Ishikawa (cell line): Measurements from ENCODE around the gene ALG14.

Experiments
- CEBPB ChIP-seq: IDR thresholded peaks from 2 replicates; pipeline ENCODE4 v1.6.1; 2012
- CREB1 ChIP-seq: IDR thresholded peaks from 2 replicates; pipeline ENCODE4 v1.6.1; 2012; ENCODE audit warnings: low read depth
- EGR1 ChIP-seq: IDR thresholded peaks from 2 replicates; pipeline ENCODE4 v1.6.1; 2012
- EP300 ChIP-seq: IDR thresholded peaks from 2 replicates; pipeline ENCODE4 v1.6.1; 2012; ENCODE audit warnings: borderline replicate concordance
- FOXM1 ChIP-seq: IDR thresholded peaks from 2 replicates; pipeline ENCODE4 v1.6.1; 2012; ENCODE audit warnings: low read depth, borderline replicate concordance
- NFIC ChIP-seq: IDR thresholded peaks from 2 replicates; pipeline ENCODE4 v1.6.1; 2012
- RAD21 ChIP-seq: IDR thresholded peaks from 2 replicates; pipeline ENCODE4 v1.6.1; 2012; ENCODE audit warnings: low read depth
- TAF1 ChIP-seq: IDR thresholded peaks from 2 replicates; pipeline ENCODE4 v1.6.1; 2012; ENCODE audit warnings: low read depth, mild to moderate bottlenecking
- TCF12 ChIP-seq: IDR thresholded peaks from 2 replicates; pipeline ENCODE4 v1.6.1; 2012; ENCODE audit warnings: low read depth
- YY1 ChIP-seq: IDR thresholded peaks from 2 replicates; pipeline ENCODE4 v1.6.1; 2012; ENCODE audit warnings: low read depth
- ZBTB7A ChIP-seq: IDR thresholded peaks from 2 replicates; pipeline ENCODE4 v1.6.1; 2012; ENCODE audit warnings: low read depth
- TF ChIP-seq, protein P1 (sequence below): IDR thresholded peaks from 2 replicates; pipeline ENCODE4 v1.6.1; 2012; ENCODE audit warnings: low read depth, mild to moderate bottlenecking
- TF ChIP-seq, protein P2 (sequence below): IDR thresholded peaks from 2 replicates; pipeline ENCODE4 v1.6.1; 2012
- TF ChIP-seq, protein P3 (sequence below): IDR thresholded peaks from 2 replicates; pipeline ENCODE4 v1.6.1; 2012

DNA sequence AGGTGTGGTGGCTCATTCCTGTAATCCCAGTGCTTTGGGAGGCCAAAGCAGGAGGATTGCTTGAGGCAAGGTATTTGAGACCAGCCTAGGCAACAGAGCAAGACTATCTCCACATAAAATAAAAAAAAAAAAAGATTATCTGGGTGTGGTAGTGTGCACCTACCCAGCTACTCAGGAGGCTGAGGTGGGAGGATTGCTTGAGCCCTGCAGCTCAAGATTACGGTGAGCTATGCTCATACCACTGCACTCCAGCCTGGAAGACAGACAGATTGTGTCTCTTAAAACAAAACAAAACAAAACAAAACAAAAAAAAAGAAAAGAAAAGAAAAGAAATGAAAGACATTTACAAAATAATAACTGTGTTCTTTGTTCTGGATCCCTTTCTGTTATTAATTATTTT is 38.3 kb upstream of the ALG14 start:
- TF ChIP-seq YY1 (no peak), EP300 (no peak), CREB1 (no peak), CEBPB (no peak), NFIC (no peak), TCF12 (no peak), RAD21 (no peak), TAF1 (no peak), FOXM1 (no peak), ZBTB7A (no peak), EGR1 (no peak)
- TF ChIP-seq, protein P1, sequence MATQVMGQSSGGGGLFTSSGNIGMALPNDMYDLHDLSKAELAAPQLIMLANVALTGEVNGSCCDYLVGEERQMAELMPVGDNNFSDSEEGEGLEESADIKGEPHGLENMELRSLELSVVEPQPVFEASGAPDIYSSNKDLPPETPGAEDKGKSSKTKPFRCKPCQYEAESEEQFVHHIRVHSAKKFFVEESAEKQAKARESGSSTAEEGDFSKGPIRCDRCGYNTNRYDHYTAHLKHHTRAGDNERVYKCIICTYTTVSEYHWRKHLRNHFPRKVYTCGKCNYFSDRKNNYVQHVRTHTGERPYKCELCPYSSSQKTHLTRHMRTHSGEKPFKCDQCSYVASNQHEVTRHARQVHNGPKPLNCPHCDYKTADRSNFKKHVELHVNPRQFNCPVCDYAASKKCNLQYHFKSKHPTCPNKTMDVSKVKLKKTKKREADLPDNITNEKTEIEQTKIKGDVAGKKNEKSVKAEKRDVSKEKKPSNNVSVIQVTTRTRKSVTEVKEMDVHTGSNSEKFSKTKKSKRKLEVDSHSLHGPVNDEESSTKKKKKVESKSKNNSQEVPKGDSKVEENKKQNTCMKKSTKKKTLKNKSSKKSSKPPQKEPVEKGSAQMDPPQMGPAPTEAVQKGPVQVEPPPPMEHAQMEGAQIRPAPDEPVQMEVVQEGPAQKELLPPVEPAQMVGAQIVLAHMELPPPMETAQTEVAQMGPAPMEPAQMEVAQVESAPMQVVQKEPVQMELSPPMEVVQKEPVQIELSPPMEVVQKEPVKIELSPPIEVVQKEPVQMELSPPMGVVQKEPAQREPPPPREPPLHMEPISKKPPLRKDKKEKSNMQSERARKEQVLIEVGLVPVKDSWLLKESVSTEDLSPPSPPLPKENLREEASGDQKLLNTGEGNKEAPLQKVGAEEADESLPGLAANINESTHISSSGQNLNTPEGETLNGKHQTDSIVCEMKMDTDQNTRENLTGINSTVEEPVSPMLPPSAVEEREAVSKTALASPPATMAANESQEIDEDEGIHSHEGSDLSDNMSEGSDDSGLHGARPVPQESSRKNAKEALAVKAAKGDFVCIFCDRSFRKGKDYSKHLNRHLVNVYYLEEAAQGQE, result no peak
- TF ChIP-seq, protein P2, sequence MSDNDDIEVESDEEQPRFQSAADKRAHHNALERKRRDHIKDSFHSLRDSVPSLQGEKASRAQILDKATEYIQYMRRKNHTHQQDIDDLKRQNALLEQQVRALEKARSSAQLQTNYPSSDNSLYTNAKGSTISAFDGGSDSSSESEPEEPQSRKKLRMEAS, result no peak
- TF ChIP-seq, protein P3, sequence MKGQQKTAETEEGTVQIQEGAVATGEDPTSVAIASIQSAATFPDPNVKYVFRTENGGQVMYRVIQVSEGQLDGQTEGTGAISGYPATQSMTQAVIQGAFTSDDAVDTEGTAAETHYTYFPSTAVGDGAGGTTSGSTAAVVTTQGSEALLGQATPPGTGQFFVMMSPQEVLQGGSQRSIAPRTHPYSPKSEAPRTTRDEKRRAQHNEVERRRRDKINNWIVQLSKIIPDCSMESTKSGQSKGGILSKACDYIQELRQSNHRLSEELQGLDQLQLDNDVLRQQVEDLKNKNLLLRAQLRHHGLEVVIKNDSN, result no peak
